Activated T-cell treated with anti-CD3 and anti-CD28 coated beads, Interleukin-2, amount 50 U/mL, for 4 hours (primary cell): ENCODE results near the gene GPR32. TPM values are rescaled to one million over a fixed set of nuclear protein-coding genes. Genes with fewer than 3 reads are reported as not detected.
"Not testable (repeated sequence)": the region's sequence is repeated elsewhere in the genome, so short reads cannot be mapped to it uniquely, and the experiment has no call there.

Experiments used
- ATAC-seq, 2 donors: fragments of 200-7000 bp; cut with Tn5 transposase; one replicate each; pipeline ENCODE4 v1.10.0; 2021
- DNase-seq: peaks from one replicate; pipeline ENCODE4 v3.0.0-alpha.2; 2020
- H3K27me3 Mint-ChIP-seq: one replicate; pipeline ENCODE4 v1.8.0; 2021; ENCODE audit warnings: low read depth, mixed read lengths
- H3K36me3 Mint-ChIP-seq: one replicate; pipeline ENCODE4 v1.8.0; 2022; ENCODE audit warnings: mixed read lengths; ENCODE audit not compliant: insufficient read depth
- H3K4me1 Mint-ChIP-seq: one replicate; pipeline ENCODE4 v1.8.0; 2021; ENCODE audit warnings: low read depth, mixed read lengths
- H3K4me3 Mint-ChIP-seq: one replicate; pipeline ENCODE4 v1.8.0; 2021; ENCODE audit warnings: mild to moderate bottlenecking, moderate library complexity, mixed read lengths
- H3K9me3 Mint-ChIP-seq: one replicate; pipeline ENCODE4 v1.8.0; 2021; ENCODE audit warnings: mixed read lengths
- total RNA-seq, 3 donors: library from RNA; stranded (reverse); gene quantifications; one replicate each; pipeline ENCODE4 v1.2.1, GENCODE V29; 2021

The GPR32 gene
- total RNA-seq = not detected

DNA sequence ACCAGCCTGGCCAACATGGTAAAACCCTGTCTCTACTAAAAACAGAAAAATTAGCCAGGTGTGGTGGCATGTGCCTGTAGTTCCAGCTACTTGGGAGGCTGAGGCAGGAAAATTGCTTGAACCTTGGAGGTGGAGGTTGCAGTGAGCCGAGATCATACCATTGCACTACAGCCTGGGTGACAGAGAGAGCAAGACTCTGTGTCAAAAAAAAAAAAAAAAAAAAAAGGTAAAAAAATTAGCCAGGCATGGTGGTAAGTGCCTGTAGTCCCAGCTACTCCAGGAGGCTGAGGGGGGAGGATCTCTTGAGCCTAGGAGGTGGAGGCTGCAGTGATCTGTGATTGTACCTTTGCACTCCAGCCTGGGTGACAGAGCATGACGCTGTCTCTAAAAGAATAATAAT is at the start of gene GPR32:
GPR32 (plus strand) TSS at position 301 of the 400 bp plus-strand sequence. CDS start 137 bp downstream, outside the sequence.
- H3K4me3 Mint-ChIP-seq, H3K4me1 Mint-ChIP-seq, H3K36me3 Mint-ChIP-seq, H3K9me3 Mint-ChIP-seq, DNase-seq, ATAC-seq: not testable (repeated sequence)
- H3K27me3 Mint-ChIP-seq = peaks cover 31% of the 10 kb centered on the region

- no peak for ATAC-seq
- H3K36me3 Mint-ChIP-seq = no peaks in the 10 kb centered on the region
- no peak overlapping the region for H3K4me3 Mint-ChIP-seq
- peaks cover 24% of the 10 kb centered on the region for H3K4me1 Mint-ChIP-seq
- H3K27me3 Mint-ChIP-seq = peaks cover 63% of the 10 kb centered on the region
- no peaks in the 10 kb centered on the region for H3K9me3 Mint-ChIP-seq
- no peak for DNase-seq
These were observed 49.3 kb upstream of the GPR32 start for GRCh38 chr19:50720921-50721381.

GRCh38 chr19:50721441-50722137 is 48.7 kb upstream of the GPR32 start:
- no peak overlapping the region for H3K4me3 Mint-ChIP-seq
- DNase-seq (no peak), ATAC-seq (no peak)
- H3K9me3 Mint-ChIP-seq = no peaks in the 10 kb centered on the region
- peaks cover 63% of the 10 kb centered on the region for H3K27me3 Mint-ChIP-seq
- H3K4me1 Mint-ChIP-seq = peaks cover 28% of the 10 kb centered on the region
- no peaks in the 10 kb centered on the region for H3K36me3 Mint-ChIP-seq

- Mint-ChIP-seq H3K4me1 (peaks cover 26% of the 10 kb centered on the region), H3K27me3 (peaks cover 66% of the 10 kb centered on the region), H3K4me3 (no peak overlapping the region), H3K36me3 (no peaks in the 10 kb centered on the region), H3K9me3 (no peaks in the 10 kb centered on the region)
- DNase-seq = no peak
- no peak for ATAC-seq
These were observed 47.9 kb upstream of the GPR32 start for GRCh38 chr19:50722201-50723013.

GRCh38 chr19:50723069-50723468 is 47.2 kb upstream of the GPR32 start, which contains the start of gene CLEC11A:
Gene CLEC11A (plus strand): TSS chr19:50723364. CDS start chr19:50723526, 162 bp downstream.
- no peaks in the 10 kb centered on the region for H3K9me3 Mint-ChIP-seq

GRCh38 chr19:50723735-50724521 is 46.3 kb upstream of the GPR32 start:
- Mint-ChIP-seq H3K4me1 (peaks cover 28% of the 10 kb centered on the region), H3K27me3 (peaks cover 74% of the 10 kb centered on the region), H3K9me3 (no peaks in the 10 kb centered on the region), H3K36me3 (no peaks in the 10 kb centered on the region), H3K4me3 (peak overlapping the region; percentile 62)
- no peak for ATAC-seq
- no peak for DNase-seq

More at GRCh38 chr19:50723069-50723468, 47.2 kb upstream of the GPR32 start, which contains the start of gene CLEC11A:
- H3K4me3 Mint-ChIP-seq = peak within 1 kb of the TSS; percentile 62
- peaks cover 68% of the 10 kb centered on the region for H3K27me3 Mint-ChIP-seq
- peaks cover 26% of the 10 kb centered on the region for H3K4me1 Mint-ChIP-seq
- no peak for ATAC-seq
- H3K36me3 Mint-ChIP-seq = no peaks in the 10 kb centered on the region
- DNase-seq = no peak

DNA sequence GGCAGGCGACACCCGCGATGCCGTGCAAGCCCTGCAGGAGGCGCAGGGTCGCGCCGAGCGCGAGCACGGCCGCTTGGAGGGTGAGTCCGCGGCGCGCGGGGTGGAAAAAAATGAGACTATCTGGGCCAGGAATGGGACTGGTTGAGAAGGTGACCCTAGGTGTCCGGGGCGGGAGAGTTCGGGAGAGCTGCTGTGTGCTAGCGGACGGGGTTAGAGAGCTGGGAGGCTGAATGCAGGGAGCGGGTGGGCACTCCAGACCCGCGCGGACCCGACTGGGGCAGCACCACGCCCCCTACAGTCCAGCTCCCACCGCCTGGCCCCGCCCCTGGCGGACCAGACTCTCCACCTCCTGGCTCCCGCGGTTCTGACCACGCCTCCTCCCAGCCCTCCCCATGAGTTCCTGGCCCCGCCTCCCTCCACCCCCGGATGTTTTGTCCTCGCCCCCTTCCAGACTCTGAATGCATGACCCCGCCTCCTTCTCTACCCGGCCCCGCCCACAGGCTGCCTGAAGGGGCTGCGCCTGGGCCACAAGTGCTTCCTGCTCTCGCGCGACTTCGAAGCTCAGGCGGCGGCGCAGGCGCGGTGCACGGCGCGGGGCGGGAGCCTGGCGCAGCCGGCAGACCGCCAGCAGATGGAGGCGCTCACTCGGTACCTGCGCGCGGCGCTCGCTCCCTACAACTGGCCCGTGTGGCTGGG is 45.6 kb upstream of the GPR32 start:
- Mint-ChIP-seq H3K36me3 (no peaks in the 10 kb centered on the region), H3K9me3 (no peaks in the 10 kb centered on the region), H3K4me3 (peak overlapping the region; percentile 74), H3K4me1 (peaks cover 28% of the 10 kb centered on the region), H3K27me3 (peaks cover 75% of the 10 kb centered on the region)
- peak; percentile 89 for DNase-seq
- ATAC-seq = peak; percentile 82 to 83

DNA sequence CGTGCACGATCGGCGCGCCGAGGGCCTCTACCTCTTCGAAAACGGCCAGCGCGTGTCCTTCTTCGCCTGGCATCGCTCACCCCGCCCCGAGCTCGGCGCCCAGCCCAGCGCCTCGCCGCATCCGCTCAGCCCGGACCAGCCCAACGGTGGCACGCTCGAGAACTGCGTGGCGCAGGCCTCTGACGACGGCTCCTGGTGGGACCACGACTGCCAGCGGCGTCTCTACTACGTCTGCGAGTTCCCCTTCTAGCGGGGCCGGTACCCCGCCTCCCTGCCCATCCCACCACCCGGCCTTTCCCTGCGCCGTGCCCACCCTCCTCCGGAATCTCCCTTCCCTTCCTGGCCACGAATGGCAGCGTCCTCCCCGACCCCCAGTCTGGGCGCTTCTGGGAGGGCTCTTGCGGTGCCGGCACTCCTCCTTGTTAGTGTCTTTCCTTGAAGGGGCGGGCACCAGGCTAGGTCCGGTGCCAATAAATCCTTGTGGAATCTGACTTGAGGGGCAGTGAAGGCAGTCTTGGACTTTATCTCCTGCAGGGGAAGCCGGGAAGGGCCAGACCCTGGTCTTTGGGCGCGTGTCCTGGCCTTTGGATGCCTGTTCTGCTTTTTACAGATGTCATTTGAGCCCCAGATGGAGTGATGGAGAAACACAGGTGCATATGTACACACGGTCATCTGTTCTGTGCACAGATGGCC is 44.9 kb upstream of the GPR32 start:
- peaks cover 24% of the 10 kb centered on the region for H3K4me1 Mint-ChIP-seq
- H3K27me3 Mint-ChIP-seq = peaks cover 73% of the 10 kb centered on the region
- DNase-seq = no peak
- H3K9me3 Mint-ChIP-seq = no peaks in the 10 kb centered on the region
- ATAC-seq = peak; percentile 49 to 54
- no peaks in the 10 kb centered on the region for H3K36me3 Mint-ChIP-seq
- peak overlapping the region; percentile 74 for H3K4me3 Mint-ChIP-seq

GRCh38 chr19:50725911-50726230 is 44.4 kb upstream of the GPR32 start:
- ATAC-seq (no peak), DNase-seq (no peak)
- peaks cover 19% of the 10 kb centered on the region for H3K4me1 Mint-ChIP-seq
- peak overlapping the region; percentile 74 for H3K4me3 Mint-ChIP-seq
- no peaks in the 10 kb centered on the region for H3K9me3 Mint-ChIP-seq
- H3K27me3 Mint-ChIP-seq = peaks cover 68% of the 10 kb centered on the region
- no peaks in the 10 kb centered on the region for H3K36me3 Mint-ChIP-seq

GRCh38 chr19:50728084-50728737 is 42.1 kb upstream of the GPR32 start:
- H3K36me3 Mint-ChIP-seq = no peaks in the 10 kb centered on the region
- DNase-seq = peak; percentile 71
- H3K9me3 Mint-ChIP-seq = no peaks in the 10 kb centered on the region
- ATAC-seq = peak; percentile 65 to 66
- H3K4me3 Mint-ChIP-seq = no peak overlapping the region
- H3K27me3 Mint-ChIP-seq = peaks cover 67% of the 10 kb centered on the region
- H3K4me1 Mint-ChIP-seq = peaks cover 19% of the 10 kb centered on the region

DNA sequence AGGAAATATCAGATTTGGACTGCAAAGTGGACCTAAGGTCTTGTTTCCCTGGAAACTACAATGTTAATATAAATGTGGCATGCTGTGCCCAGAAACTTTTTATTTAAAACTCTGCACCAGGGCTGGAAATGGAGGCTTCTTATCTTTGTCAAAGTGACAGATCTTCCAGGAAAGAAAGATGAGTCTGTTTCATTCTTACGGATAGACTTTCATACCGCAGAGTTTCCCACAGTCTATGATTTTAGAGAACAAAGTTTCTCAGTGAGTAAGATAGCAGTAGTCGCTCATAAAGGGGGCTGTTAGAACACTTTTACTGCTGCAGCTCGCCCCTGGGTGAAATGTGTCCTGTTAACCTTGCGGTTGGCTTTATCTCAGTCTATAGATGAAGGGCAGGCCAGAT is 40.4 kb upstream of the GPR32 start:
- Mint-ChIP-seq H3K9me3 (no peaks in the 10 kb centered on the region), H3K36me3 (no peaks in the 10 kb centered on the region), H3K27me3 (peaks cover 62% of the 10 kb centered on the region), H3K4me1 (peaks cover 13% of the 10 kb centered on the region), H3K4me3 (no peak overlapping the region)
- DNase-seq (no peak), ATAC-seq (no peak)

DNA sequence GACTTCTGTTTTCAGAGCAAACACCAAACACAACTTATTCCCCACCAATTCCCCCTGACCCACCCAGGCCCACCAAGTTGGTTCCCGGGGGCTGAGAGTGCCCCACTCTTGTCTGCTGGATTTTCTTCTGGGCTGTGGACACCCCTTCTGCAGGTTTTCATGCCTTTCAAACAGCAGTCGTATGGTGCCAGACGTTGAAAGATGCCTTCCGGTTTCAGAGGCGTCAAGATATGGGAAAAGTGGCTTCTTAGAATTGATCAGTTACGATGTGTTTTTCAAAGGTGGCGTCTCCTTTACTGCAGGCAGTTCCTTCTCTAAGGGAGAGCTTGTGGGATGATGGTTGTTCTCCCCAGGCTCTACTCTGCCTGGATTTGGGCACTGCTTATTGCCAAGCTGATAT is 34.4 kb upstream of the GPR32 start:
- DNase-seq (no peak), ATAC-seq (no peak)
- H3K4me1 Mint-ChIP-seq = no peaks in the 10 kb centered on the region
- H3K27me3 Mint-ChIP-seq = peaks cover 60% of the 10 kb centered on the region
- no peaks in the 10 kb centered on the region for H3K36me3 Mint-ChIP-seq
- H3K4me3 Mint-ChIP-seq = no peak overlapping the region
- no peaks in the 10 kb centered on the region for H3K9me3 Mint-ChIP-seq

DNA sequence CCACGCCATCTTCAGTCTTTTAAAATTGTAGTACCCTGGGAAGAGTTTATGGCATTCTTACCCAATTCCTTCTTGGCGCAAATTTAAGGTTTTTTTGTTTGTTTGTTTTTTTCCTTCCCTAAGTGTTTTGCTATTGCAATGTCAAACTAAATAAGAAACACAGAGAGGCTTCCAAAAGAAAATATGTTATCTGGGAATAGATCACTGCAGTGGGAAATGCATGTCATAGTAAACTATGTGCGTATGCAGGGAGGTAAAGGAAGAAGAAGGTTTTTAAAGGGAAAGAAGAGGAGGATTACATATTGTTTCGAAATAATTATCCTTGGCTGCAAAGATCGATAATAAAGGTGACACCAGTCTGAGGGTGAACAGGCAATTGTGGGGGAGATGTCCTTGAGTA is 33.9 kb upstream of the GPR32 start:
- no peaks in the 10 kb centered on the region for H3K9me3 Mint-ChIP-seq
- DNase-seq (no peak), ATAC-seq (no peak)
- H3K27me3 Mint-ChIP-seq = peaks cover 60% of the 10 kb centered on the region
- H3K4me3 Mint-ChIP-seq = no peak overlapping the region
- no peaks in the 10 kb centered on the region for H3K4me1 Mint-ChIP-seq
- no peaks in the 10 kb centered on the region for H3K36me3 Mint-ChIP-seq
